ENCODE data around the gene ASB10.

The ASB10 gene

DNA sequence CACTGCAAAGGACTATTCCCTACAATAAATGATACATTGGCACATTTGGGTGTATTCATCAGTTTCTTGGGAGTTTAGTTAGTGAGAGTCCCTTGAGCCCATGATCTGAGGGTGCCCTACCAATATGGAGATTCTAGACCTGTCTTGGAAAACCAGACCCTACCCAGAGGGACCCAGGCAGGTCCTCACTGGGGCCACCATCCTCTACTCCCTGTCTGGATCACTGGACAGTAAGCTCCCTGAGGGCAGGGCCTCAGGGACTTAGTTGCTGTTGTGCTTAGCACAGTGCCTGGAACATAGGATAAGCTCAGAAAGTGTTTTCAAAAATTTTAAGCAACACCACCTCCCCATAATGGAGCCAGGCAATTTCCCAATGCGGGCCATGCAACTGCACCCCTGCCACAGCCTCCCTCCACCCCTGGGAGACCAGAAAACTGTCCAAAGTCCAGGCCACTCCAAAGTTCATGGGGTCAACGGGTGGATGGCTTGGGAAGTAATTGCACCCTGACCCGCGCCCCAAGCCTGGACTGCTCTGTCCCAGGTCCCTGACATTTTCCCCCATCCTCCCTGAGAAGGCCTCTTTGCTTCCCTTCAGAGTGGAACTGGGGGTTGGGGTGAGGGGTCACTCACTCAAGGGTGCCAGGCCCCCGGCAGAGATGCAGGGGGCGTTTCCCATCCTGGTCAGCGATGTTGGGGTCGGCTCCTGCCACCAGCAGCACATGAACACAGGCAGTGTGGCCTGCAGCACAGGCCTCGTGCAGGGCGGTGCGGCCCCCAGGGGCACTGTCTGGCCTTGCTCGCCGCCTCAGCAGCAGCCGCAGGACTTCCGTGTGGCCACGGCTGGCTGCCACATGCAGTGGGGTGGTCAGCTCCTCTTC is 1.0 kb downstream of the ASB10 start:
- peaks cover 32% of the 10 kb centered on the region for H3K4me1 ChIP-seq (ENCODE audit: low read length)
- H3K4me2 ChIP-seq (ENCODE audit: low read length): no peak overlapping the region
- no peak overlapping the region for H3K27ac ChIP-seq (ENCODE audit: low read length)
- no peak overlapping the region for H3K4me3 ChIP-seq (ENCODE audit: low read length)
- peaks cover 48% of the 10 kb centered on the region for H4K20me1 ChIP-seq (ENCODE audit: insufficient read depth, low read length)
- peaks cover 72% of the 10 kb centered on the region for H3K27me3 ChIP-seq (ENCODE audit: low read depth, low read length)
- H3K36me3 ChIP-seq (replicated peaks; ENCODE audit: low read depth, low read length): no peaks in the 10 kb centered on the region
- H3K9me3 ChIP-seq (ENCODE audit: insufficient read depth, low read length): no peaks in the 10 kb centered on the region
- H3K9ac ChIP-seq (ENCODE audit: low read length): no peak overlapping the region
- no peak overlapping the region for H2AFZ ChIP-seq (ENCODE audit: low read depth, low read length)
- no peak for TF ChIP-seq EZH2phosphoT487 (IDR thresholded peaks at IDR 0.05; ENCODE audit: low read depth)
- TF ChIP-seq, protein P1, sequence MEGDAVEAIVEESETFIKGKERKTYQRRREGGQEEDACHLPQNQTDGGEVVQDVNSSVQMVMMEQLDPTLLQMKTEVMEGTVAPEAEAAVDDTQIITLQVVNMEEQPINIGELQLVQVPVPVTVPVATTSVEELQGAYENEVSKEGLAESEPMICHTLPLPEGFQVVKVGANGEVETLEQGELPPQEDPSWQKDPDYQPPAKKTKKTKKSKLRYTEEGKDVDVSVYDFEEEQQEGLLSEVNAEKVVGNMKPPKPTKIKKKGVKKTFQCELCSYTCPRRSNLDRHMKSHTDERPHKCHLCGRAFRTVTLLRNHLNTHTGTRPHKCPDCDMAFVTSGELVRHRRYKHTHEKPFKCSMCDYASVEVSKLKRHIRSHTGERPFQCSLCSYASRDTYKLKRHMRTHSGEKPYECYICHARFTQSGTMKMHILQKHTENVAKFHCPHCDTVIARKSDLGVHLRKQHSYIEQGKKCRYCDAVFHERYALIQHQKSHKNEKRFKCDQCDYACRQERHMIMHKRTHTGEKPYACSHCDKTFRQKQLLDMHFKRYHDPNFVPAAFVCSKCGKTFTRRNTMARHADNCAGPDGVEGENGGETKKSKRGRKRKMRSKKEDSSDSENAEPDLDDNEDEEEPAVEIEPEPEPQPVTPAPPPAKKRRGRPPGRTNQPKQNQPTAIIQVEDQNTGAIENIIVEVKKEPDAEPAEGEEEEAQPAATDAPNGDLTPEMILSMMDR (IDR thresholded peaks at IDR 0.05; ENCODE audit: low read depth, low read length): no peak
- no peaks in the 10 kb centered on the region for H3K79me2 ChIP-seq (ENCODE audit: low read length)

DNA sequence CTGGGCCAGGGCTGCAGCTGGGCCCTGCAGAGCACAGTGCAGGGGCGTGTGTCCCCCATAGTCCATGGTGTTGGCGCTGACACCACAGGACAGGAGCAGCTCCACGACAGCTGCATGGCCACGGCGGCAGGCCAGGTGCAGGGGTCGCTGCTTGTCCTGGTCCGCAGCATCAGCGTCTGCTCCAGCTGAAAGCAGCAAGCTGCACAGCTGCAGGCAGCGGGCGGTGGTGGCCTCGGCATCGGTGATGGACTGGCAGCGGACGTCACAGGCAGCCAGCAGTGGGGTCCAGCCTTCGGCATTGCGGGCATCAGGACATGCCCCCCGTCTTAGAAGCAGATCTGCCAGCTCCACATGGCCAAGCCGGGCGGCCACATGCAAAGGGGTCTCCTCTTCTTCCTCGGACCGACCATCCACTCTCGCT is 6.0 kb downstream of the ASB10 start:
- Histone ChIP-seq H2AFZ (ENCODE audit: low read depth, low read length) (no peak overlapping the region), H3K79me2 (ENCODE audit: low read length) (no peaks in the 10 kb centered on the region), H3K4me3 (ENCODE audit: low read length) (no peak overlapping the region), H3K4me1 (ENCODE audit: low read length) (no peaks in the 10 kb centered on the region), H3K36me3 (replicated peaks; ENCODE audit: low read depth, low read length) (no peaks in the 10 kb centered on the region), H3K9me3 (ENCODE audit: insufficient read depth, low read length) (no peaks in the 10 kb centered on the region), H3K4me2 (ENCODE audit: low read length) (no peak overlapping the region), H4K20me1 (ENCODE audit: insufficient read depth, low read length) (peaks cover 7% of the 10 kb centered on the region; the same call in 1 of the 2 replicates), H3K27me3 (ENCODE audit: low read depth, low read length) (peaks cover 68% of the 10 kb centered on the region), H3K27ac (ENCODE audit: low read length) (no peak overlapping the region), H3K9ac (ENCODE audit: low read length) (no peak overlapping the region)
- TF ChIP-seq EZH2phosphoT487 (IDR thresholded peaks at IDR 0.05; ENCODE audit: low read depth): no peak
- TF ChIP-seq, protein P1 (IDR thresholded peaks at IDR 0.05; ENCODE audit: low read depth, low read length): no peak

DNA sequence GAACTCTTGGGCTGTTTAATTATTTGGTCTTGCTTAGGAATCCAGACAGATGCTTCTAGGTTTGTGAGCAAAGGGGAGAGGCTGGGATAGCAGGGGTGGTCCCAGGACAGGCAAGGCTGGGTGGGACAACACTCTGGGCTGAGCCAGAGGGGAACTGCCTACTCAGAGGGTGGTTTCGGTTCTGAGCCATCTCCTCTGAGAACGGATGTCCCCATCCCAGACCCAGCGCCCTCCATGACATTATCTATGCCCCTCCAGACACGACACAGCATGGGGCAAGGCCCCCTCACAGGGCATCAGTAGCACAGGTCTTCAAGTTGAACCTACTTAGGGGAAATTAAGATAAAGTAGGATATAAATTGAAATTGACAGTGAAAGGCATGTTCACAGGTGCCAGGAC is 7.1 kb downstream of the ASB10 start:
- H3K27ac ChIP-seq (ENCODE audit: low read length): no peak overlapping the region
- no peak overlapping the region for H3K9ac ChIP-seq (ENCODE audit: low read length)
- peaks cover 4% of the 10 kb centered on the region; the same call in 1 of the 2 replicates for H4K20me1 ChIP-seq (ENCODE audit: insufficient read depth, low read length)
- H3K27me3 ChIP-seq (ENCODE audit: low read depth, low read length): peaks cover 64% of the 10 kb centered on the region
- no peaks in the 10 kb centered on the region for H3K36me3 ChIP-seq (replicated peaks; ENCODE audit: low read depth, low read length)
- H3K4me1 ChIP-seq (ENCODE audit: low read length): no peaks in the 10 kb centered on the region
- no peaks in the 10 kb centered on the region for H3K79me2 ChIP-seq (ENCODE audit: low read length)
- no peak overlapping the region for H3K4me2 ChIP-seq (ENCODE audit: low read length)
- no peak overlapping the region for H2AFZ ChIP-seq (ENCODE audit: low read depth, low read length)
- no peaks in the 10 kb centered on the region for H3K9me3 ChIP-seq (ENCODE audit: insufficient read depth, low read length)
- TF ChIP-seq, protein P1 (IDR thresholded peaks at IDR 0.05; ENCODE audit: low read depth, low read length): no peak
- no peak for TF ChIP-seq EZH2phosphoT487 (IDR thresholded peaks at IDR 0.05; ENCODE audit: low read depth)
- H3K4me3 ChIP-seq (ENCODE audit: low read length): no peak overlapping the region

DNA sequence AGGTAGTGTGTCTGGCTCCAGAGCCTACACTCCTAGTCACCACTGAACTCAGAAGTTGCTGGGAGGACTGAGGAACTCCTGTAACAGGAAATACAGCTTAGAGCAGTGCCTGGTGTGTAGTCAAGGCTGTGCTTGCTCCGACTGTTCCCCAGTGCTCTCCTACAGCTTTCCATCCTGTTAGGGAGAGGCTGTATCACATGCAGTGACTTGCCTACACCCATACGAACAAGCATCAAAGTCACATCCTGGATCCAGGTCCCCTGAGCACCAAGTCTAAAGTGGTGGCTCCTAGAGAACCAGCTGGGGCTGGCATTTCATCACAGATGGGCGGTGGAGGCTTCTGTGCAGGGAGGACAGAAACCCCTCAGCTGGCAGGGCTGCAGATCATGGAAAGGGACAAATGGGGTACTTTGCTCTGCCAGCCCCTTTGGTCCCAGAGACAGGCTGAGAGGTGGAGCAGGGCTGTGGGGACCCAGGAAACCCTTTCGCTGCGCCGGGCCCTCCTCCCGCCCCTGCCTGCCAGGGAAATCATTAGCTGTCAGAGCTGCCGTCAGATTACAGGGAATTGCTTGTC is 7.7 kb downstream of the ASB10 start:
- H3K4me2 ChIP-seq (ENCODE audit: low read length): no peak overlapping the region
- TF ChIP-seq EZH2phosphoT487 (IDR thresholded peaks at IDR 0.05; ENCODE audit: low read depth): no peak
- TF ChIP-seq, protein P1 (IDR thresholded peaks at IDR 0.05; ENCODE audit: low read depth, low read length): no peak
- H3K9me3 ChIP-seq (ENCODE audit: insufficient read depth, low read length): no peaks in the 10 kb centered on the region
- no peak overlapping the region for H3K4me3 ChIP-seq (ENCODE audit: low read length)
- no peak overlapping the region for H3K9ac ChIP-seq (ENCODE audit: low read length)
- H3K27me3 ChIP-seq (ENCODE audit: low read depth, low read length): peaks cover 62% of the 10 kb centered on the region
- H3K4me1 ChIP-seq (ENCODE audit: low read length): no peaks in the 10 kb centered on the region
- H2AFZ ChIP-seq (ENCODE audit: low read depth, low read length): no peak overlapping the region
- H4K20me1 ChIP-seq (ENCODE audit: insufficient read depth, low read length): peaks cover 4% of the 10 kb centered on the region; the same call in 1 of the 2 replicates
- no peaks in the 10 kb centered on the region for H3K79me2 ChIP-seq (ENCODE audit: low read length)
- H3K36me3 ChIP-seq (replicated peaks; ENCODE audit: low read depth, low read length): no peaks in the 10 kb centered on the region
- H3K27ac ChIP-seq (ENCODE audit: low read length): no peak overlapping the region

Data from OCI-LY3 (cell line).